H1 (cell line): ENCODE results near the gene NME4. TPM values are rescaled to one million over a fixed set of nuclear protein-coding genes. Genes with fewer than 3 reads are reported as not detected.

ENCODE experiments used
- CTCF ChIA-PET: fragments of 300-600 bp; sonication (Branson Sonifier 250); formaldehyde crosslinking; loops from one replicate; lab custom pipeline; 2021; ENCODE audit not compliant: partially characterized antibody; lab: Charles Lee
- POLR2A ChIA-PET: fragments of 300-600 bp; sonication (Branson Sonifier 250); formaldehyde crosslinking; loops from one replicate; lab custom pipeline; 2021; ENCODE audit warnings: inconsistent platforms; ENCODE audit not compliant: partially characterized antibody; lab: Charles Lee
- DNase-seq, 2 experiments: peaks; one replicate each; pipeline versions ENCODE4 v3.0.0 to v3.0.0-alpha.2; 2010 to 2022; ENCODE audit warnings: low spot score in 2 of 2, low read depth in 1 of 2, mixed read lengths in 1 of 2
- FAIRE-seq: peaks from 2 replicates; lab custom pipeline; 2011; peaks lifted over from hg19 to GRCh38; lab: Jason Lieb, UNC
- H2AFZ ChIP-seq: 2 replicates; pipeline ENCODE4 v1.8.1; 2012; ENCODE audit warnings: low read length, inconsistent platforms
- H2AK5ac ChIP-seq: 2 replicates; pipeline ENCODE4 v1.6.1; 2013; ENCODE audit warnings: low read depth, low read length
- H2BK120ac ChIP-seq: replicated peaks from 2 replicates; pipeline ENCODE3; 2013; ENCODE audit warnings: low read depth, low read length, inconsistent platforms
- H2BK12ac ChIP-seq: 2 replicates; pipeline ENCODE4 v1.6.1; 2013; ENCODE audit warnings: low read depth, low read length
- H2BK15ac ChIP-seq: 2 replicates; pipeline ENCODE4 v1.6.1; 2013; ENCODE audit warnings: low read length
- H2BK20ac ChIP-seq: 2 replicates; pipeline ENCODE4 v1.6.1; 2013; ENCODE audit warnings: low read length
- H2BK5ac ChIP-seq: 2 replicates; pipeline ENCODE4 v1.6.1; 2013; ENCODE audit warnings: low read depth, low read length
- H3K14ac ChIP-seq: 2 replicates; pipeline ENCODE4 v1.6.1; 2013; ENCODE audit warnings: inconsistent platforms; ENCODE audit not compliant: insufficient read length
- H3K18ac ChIP-seq: 2 replicates; pipeline ENCODE4 v1.6.1; 2013; ENCODE audit warnings: low read length; ENCODE audit errors: extremely low read depth
- H3K23ac ChIP-seq: 2 replicates; pipeline ENCODE4 v1.6.1; 2013; ENCODE audit warnings: inconsistent platforms; ENCODE audit not compliant: insufficient read length
- H3K23me2 ChIP-seq: 2 replicates; pipeline ENCODE4 v1.6.1; 2013; ENCODE audit warnings: low read depth, low read length
- H3K27ac ChIP-seq: 2 replicates; pipeline ENCODE4 v1.6.1; 2011; ENCODE audit warnings: low read depth, low read length, inconsistent platforms
- H3K27me3 ChIP-seq, 4 experiments: replicated peaks in 1 of 4; 1 replicate in 1 of 4; 2 replicates in 3 of 4; pipeline versions ENCODE4 v1.6.1 to v1.8.1; 2011 to 2013; ENCODE audit warnings: low read length in 3 of 4, mild to moderate bottlenecking in 3 of 4, inconsistent platforms in 2 of 4, mixed read lengths in 2 of 4, moderate library complexity in 1 of 4; ENCODE audit not compliant: control insufficient read depth in 3 of 4, insufficient read depth in 3 of 4; ENCODE audit errors: extremely low read depth in 1 of 4
- H3K36me3 ChIP-seq, 4 experiments: 2 replicates each; pipeline versions ENCODE4 v1.6.1 to v1.8.1; 2011 to 2013; ENCODE audit warnings: mild to moderate bottlenecking in 4 of 4, low read length in 3 of 4, moderate library complexity in 2 of 4, control low read depth in 1 of 4, inconsistent platforms in 1 of 4; ENCODE audit not compliant: insufficient read depth in 4 of 4, control insufficient read depth in 2 of 4
- H3K4ac ChIP-seq: replicated peaks from 2 replicates; pipeline ENCODE3; 2013; ENCODE audit warnings: low read length, low read depth, mixed read lengths, inconsistent platforms; ENCODE audit not compliant: insufficient read length
- H3K4me1 ChIP-seq, 4 experiments: replicated peaks in 1 of 4; 1 replicate in 1 of 4; 2 replicates in 3 of 4; pipeline versions ENCODE4 v1.6.1 to v1.8.1; 2011 to 2013; ENCODE audit warnings: low read length in 3 of 4, inconsistent platforms in 2 of 4, mixed read lengths in 1 of 4; ENCODE audit not compliant: insufficient read depth in 4 of 4, control insufficient read depth in 3 of 4
- H3K4me2 ChIP-seq, 2 experiments: 2 replicates each; pipeline versions ENCODE4 v1.6.1 to v1.8.1; 2011 to 2013; ENCODE audit warnings: low read depth in 2 of 2, low read length in 2 of 2, control low read depth in 1 of 2, inconsistent platforms in 1 of 2, mild to moderate bottlenecking in 1 of 2; ENCODE audit not compliant: insufficient read depth in 1 of 2
- H3K4me3 ChIP-seq, 4 experiments: fragments of 200-600, 300-600 bp in 1 of 4; sonication (generic), shearing (Covaris generic), sonication (Bioruptor Twin) in 1 of 4; 2 replicates each; pipeline versions ENCODE4 v1.5.1 to v1.8.1; 2011 to 2016; ENCODE audit warnings: low read length in 4 of 4, low read depth in 3 of 4, control low read depth in 2 of 4, inconsistent platforms in 2 of 4, mild to moderate bottlenecking in 2 of 4, mixed read lengths in 1 of 4, moderate library complexity in 1 of 4; ENCODE audit not compliant: insufficient read depth in 2 of 4; ENCODE audit errors: extremely low read depth in 1 of 4
- H3K56ac ChIP-seq: replicated peaks from 2 replicates; pipeline ENCODE3; 2013; ENCODE audit warnings: low read depth, mild to moderate bottlenecking, mixed read lengths, low read length, inconsistent platforms; ENCODE audit not compliant: insufficient read length
- H3K79me1 ChIP-seq: 2 replicates; pipeline ENCODE4 v1.6.1; 2013; ENCODE audit warnings: low read depth, low read length, control low read depth
- H3K79me2 ChIP-seq, 2 experiments: 2 replicates each; pipeline versions ENCODE4 v1.6.1 to v1.8.1; 2012 to 2013; ENCODE audit warnings: low read length in 2 of 2, mild to moderate bottlenecking in 2 of 2, inconsistent platforms in 1 of 2; ENCODE audit not compliant: insufficient read depth in 2 of 2, control insufficient read depth in 1 of 2
- H3K9ac ChIP-seq, 4 experiments: replicated peaks in 1 of 4; 1 replicate in 1 of 4; 2 replicates in 3 of 4; pipeline versions ENCODE4 v1.6.1 to v1.8.1; 2011 to 2013; ENCODE audit warnings: low read depth in 3 of 4, low read length in 3 of 4, control low read depth in 2 of 4, mild to moderate bottlenecking in 2 of 4, moderate library complexity in 2 of 4, inconsistent platforms in 1 of 4; ENCODE audit errors: extremely low read depth in 1 of 4
- H3K9me3 ChIP-seq, 2 experiments: 2 replicates each; pipeline versions ENCODE4 v1.6.1 to v1.8.1; 2012 to 2013; ENCODE audit warnings: mild to moderate bottlenecking in 2 of 2, moderate library complexity in 2 of 2, control low read depth in 1 of 2, inconsistent platforms in 1 of 2, low read depth in 1 of 2, low read length in 1 of 2, mixed read lengths in 1 of 2; ENCODE audit not compliant: insufficient read depth in 2 of 2
- H4K20me1 ChIP-seq, 2 experiments: replicated peaks in 1 of 2; 2 replicates each; pipeline versions ENCODE3 to v1.8.1; 2011 to 2013; ENCODE audit warnings: inconsistent platforms in 2 of 2, low read length in 2 of 2, mild to moderate bottlenecking in 1 of 2; ENCODE audit not compliant: insufficient read depth in 2 of 2, control insufficient read depth in 1 of 2
- H4K5ac ChIP-seq: 2 replicates; pipeline ENCODE4 v1.6.1; 2013; ENCODE audit warnings: low read length, low read depth, mixed read lengths, inconsistent platforms; ENCODE audit not compliant: insufficient read length
- H4K8ac ChIP-seq: 2 replicates; pipeline ENCODE4 v1.8.0; 2013; ENCODE audit warnings: mild to moderate bottlenecking, moderate library complexity, low read length, inconsistent platforms; ENCODE audit not compliant: insufficient read depth; ENCODE audit errors: extremely low read depth
- H4K91ac ChIP-seq: replicated peaks from 2 replicates; pipeline ENCODE3; 2013; ENCODE audit warnings: low read length, mixed read lengths, inconsistent platforms; ENCODE audit not compliant: insufficient read length
- KDM1A ChIP-seq: fragments of 200-600, 300-600 bp; sonication (generic); IDR thresholded peaks from 2 replicates; pipeline ENCODE4 v1.7.1; 2016; ENCODE audit warnings: mild to moderate bottlenecking, low read length, borderline replicate concordance
- KDM5A ChIP-seq: fragments of 200-600 bp; IDR thresholded peaks from 2 replicates; pipeline ENCODE4 v1.7.1; 2012; ENCODE audit warnings: mild to moderate bottlenecking, low read length, inconsistent platforms, mixed read lengths
- NANOG ChIP-seq: IDR thresholded peaks from 2 replicates; pipeline ENCODE4 v1.6.1; 2011; ENCODE audit warnings: low read length, low read depth, mild to moderate bottlenecking, inconsistent platforms; ENCODE audit not compliant: insufficient read depth, poor library complexity, severe bottlenecking
- SIRT6 ChIP-seq: IDR thresholded peaks from one replicate; pipeline ENCODE4 v1.7.1; 2012; ENCODE audit warnings: low read length, inconsistent platforms
- SIX5 ChIP-seq: IDR thresholded peaks from 2 replicates; pipeline ENCODE4 v1.6.1; 2011; ENCODE audit warnings: mild to moderate bottlenecking, low read depth, low read length
- TEAD4 ChIP-seq: IDR thresholded peaks from 2 replicates; pipeline ENCODE4 v1.6.1; 2012; ENCODE audit warnings: low read depth, low read length, inconsistent platforms, mixed read lengths
- WGBS, 2 experiments: shearing (Covaris generic) in 1 of 2; methylation state at CpG; one replicate each; pipeline versions ENCODE4 v1.1.6 to v1.1.7; 2013 to 2015; ENCODE audit warnings: low lambda C conversion rate in 2 of 2, mixed read lengths in 2 of 2, inconsistent platforms in 1 of 2, low coverage in 1 of 2, missing lambda C conversion rate in 1 of 2; ENCODE audit not compliant: insufficient replicate concordance in 2 of 2, insufficient coverage in 1 of 2, insufficient read length in 1 of 2; ENCODE audit errors: extremely low coverage in 1 of 2, missing lambda C conversion rate in 1 of 2; 5-methylcytosine and 5-hydroxymethylcytosine counted together
- polyA plus RNA-seq, 7 experiments: library from polyadenylated mRNA; depleted of rRNA in 3 of 7; stranded (reverse) in 5 of 7; unstranded in 2 of 7; fragments of >200 nt in 5 of 7; fragments of 200-250 nt in 2 of 7; gene quantifications; 1 replicate in 5 of 7; 2 replicates in 1 of 7; 4 replicates in 1 of 7; pipeline versions ENCODE4 v1.2.1 to v1.2.3, GENCODE V29; 2011 to 2013; ENCODE audit warnings: missing spikeins in 2 of 7, mixed read lengths in 2 of 7
- total RNA-seq: library from RNA; stranded (reverse); fragmentation: NEBNext Ultra II Directional; extraction: Animal tissue kit (Norgen Biotek cat#: 25700); gene quantifications from 2 replicates; pipeline ENCODE4 v1.2.1, GENCODE V29; 2021

The NME4 gene
- total and polyA plus RNA-seq, 2 of the 8 experiments (the other 6 are each of a cell fraction or from before 2014, with no cell fraction given), result 408 to 863 TPM

GRCh38 chr16:350203-350602 is 46.8 kb upstream of the NME4 start:
- H2AK5ac ChIP-seq, result no peak overlapping the region
- no peak overlapping the region for H3K23ac ChIP-seq
- peaks cover 11 to 62% of the 10 kb centered on the region in 2 experiments; a peak in 3 of 4 replicates for H3K79me2 ChIP-seq
- no peak overlapping the region for H2BK5ac ChIP-seq
- H3K27ac ChIP-seq, result no peak overlapping the region
- peaks cover 0 to 4% (median 2%) of the 10 kb centered on the region in 4 experiments; a peak in 4 of 7 replicates for H3K4me1 ChIP-seq
- WGBS, 2 experiments, result 92% methylated on average over 8 of the region's 8 CpGs; no CpG with 5 or more reads in 1 of the 2 experiments
- no peak for DNase-seq
- no peak for FAIRE-seq
- POLR2A ChIA-PET, result interaction anchor here (0.8 kb wide), 1 partner anchor 33 kb away, joined by 3 read pairs; no protein-coding TSS in a partner anchor
- H2BK12ac ChIP-seq, result no peak overlapping the region
- H4K20me1 ChIP-seq, result peaks cover 10 to 32% of the 10 kb centered on the region in 2 experiments
- no peak overlapping the region for H3K9ac ChIP-seq
- no peaks in the 10 kb centered on the region for H3K9me3 ChIP-seq
- no peak overlapping the region for H2AFZ ChIP-seq
- no peak overlapping the region for H3K14ac ChIP-seq
- no peak overlapping the region for H2BK120ac ChIP-seq
- CTCF ChIA-PET, result interaction anchor here (1.0 to 1.9 kb wide), 7 partner anchors 12 to 232 kb away, joined by 3 to 6 read pairs (median 4); partner anchors contain the start of gene MRPL28
- no peak overlapping the region; a peak in 1 of 4 replicates for H3K4me2 ChIP-seq
- peaks cover 7% of the 10 kb centered on the region; the same call in 1 of the 2 replicates for H3K23me2 ChIP-seq
- H4K91ac ChIP-seq, result no peak overlapping the region
- H3K4ac ChIP-seq, result no peak overlapping the region
- no peaks in the 10 kb centered on the region for H3K27me3 ChIP-seq
- no peak overlapping the region for H3K4me3 ChIP-seq
- no peak overlapping the region for H4K5ac ChIP-seq
- H2BK15ac ChIP-seq, result no peak overlapping the region
- H4K8ac ChIP-seq, result no peak overlapping the region
- no peak overlapping the region for H3K56ac ChIP-seq
- peaks cover 0 to 14% (median 7%) of the 10 kb centered on the region in 4 experiments; a peak in 5 of 8 replicates for H3K36me3 ChIP-seq
- TF ChIP-seq KDM5A (no peak), NANOG (no peak), KDM1A (no peak), TEAD4 (no peak), SIRT6 (no peak), SIX5 (no peak)
- peaks cover 27% of the 10 kb centered on the region for H3K79me1 ChIP-seq
- H2BK20ac ChIP-seq, result no peak overlapping the region
- no peak overlapping the region for H3K18ac ChIP-seq
